Neural crest cell (in vitro differentiated cells): ENCODE results near the gene VRK2. TPM values are rescaled to one million over a fixed set of nuclear protein-coding genes. Genes with fewer than 3 reads are reported as not detected.

Experiments used
- DNase-seq: peaks from one replicate; pipeline ENCODE4 v3.0.0; 2021; ENCODE audit warnings: low read depth, mixed read lengths, low spot score
- H3K27ac Mint-ChIP-seq: one replicate; pipeline ENCODE4 v1.8.0; 2021; ENCODE audit warnings: mild to moderate bottlenecking, mixed read lengths; ENCODE audit not compliant: unreplicated experiment
- H3K27me3 Mint-ChIP-seq: 2 replicates; pipeline ENCODE4 v1.8.0; 2021; ENCODE audit warnings: low read depth, mild to moderate bottlenecking, mixed read lengths
- H3K36me3 Mint-ChIP-seq: 2 replicates; pipeline ENCODE4 v1.8.0; 2021; ENCODE audit warnings: low read depth, mild to moderate bottlenecking, mixed read lengths
- H3K4me1 Mint-ChIP-seq: 2 replicates; pipeline ENCODE4 v1.8.0; 2021; ENCODE audit warnings: mixed read lengths
- H3K4me3 Mint-ChIP-seq: one replicate; pipeline ENCODE4 v1.8.0; 2021; ENCODE audit warnings: mild to moderate bottlenecking, mixed read lengths
- H3K9me3 Mint-ChIP-seq: 2 replicates; pipeline ENCODE4 v1.8.0; 2021; ENCODE audit warnings: mixed read lengths
- total RNA-seq: library from RNA; stranded (reverse); gene quantifications from 2 replicates; pipeline ENCODE4 v1.2.1, GENCODE V29; 2021
- TF ChIP-seq, protein P1 (sequence below): fragments of 200-600 bp; sonication (generic); conservative IDR thresholded peaks from 2 replicates; pipeline ENCODE4 v1.5.0; 2021; ENCODE audit warnings: antibody characterized with exemption, mild to moderate bottlenecking

Gene VRK2
- total RNA-seq, 1 donor from 2014 or later = 21.4 TPM

DNA sequence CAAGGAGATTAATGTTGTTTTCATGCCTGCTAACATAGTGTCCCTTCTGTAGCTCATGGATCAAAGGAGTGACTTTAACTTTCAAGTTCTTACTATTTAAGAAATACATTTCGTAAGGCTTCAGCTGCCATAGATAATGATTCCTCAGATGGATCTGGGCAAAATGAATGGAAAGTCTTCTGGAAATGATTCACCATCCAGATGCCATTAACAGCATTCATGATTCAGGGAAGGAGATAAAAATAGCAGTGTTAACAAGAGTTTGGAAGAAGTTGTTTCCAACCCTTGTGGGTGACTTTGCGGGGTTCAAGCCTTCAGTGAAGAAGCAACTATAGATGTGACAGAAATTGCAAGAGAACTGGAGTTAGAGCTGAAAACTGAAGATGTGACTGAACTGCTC is 17.0 kb downstream of the VRK2 start:
- TF ChIP-seq, protein P1, sequence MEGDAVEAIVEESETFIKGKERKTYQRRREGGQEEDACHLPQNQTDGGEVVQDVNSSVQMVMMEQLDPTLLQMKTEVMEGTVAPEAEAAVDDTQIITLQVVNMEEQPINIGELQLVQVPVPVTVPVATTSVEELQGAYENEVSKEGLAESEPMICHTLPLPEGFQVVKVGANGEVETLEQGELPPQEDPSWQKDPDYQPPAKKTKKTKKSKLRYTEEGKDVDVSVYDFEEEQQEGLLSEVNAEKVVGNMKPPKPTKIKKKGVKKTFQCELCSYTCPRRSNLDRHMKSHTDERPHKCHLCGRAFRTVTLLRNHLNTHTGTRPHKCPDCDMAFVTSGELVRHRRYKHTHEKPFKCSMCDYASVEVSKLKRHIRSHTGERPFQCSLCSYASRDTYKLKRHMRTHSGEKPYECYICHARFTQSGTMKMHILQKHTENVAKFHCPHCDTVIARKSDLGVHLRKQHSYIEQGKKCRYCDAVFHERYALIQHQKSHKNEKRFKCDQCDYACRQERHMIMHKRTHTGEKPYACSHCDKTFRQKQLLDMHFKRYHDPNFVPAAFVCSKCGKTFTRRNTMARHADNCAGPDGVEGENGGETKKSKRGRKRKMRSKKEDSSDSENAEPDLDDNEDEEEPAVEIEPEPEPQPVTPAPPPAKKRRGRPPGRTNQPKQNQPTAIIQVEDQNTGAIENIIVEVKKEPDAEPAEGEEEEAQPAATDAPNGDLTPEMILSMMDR = no peak
- no peaks in the 10 kb centered on the region for H3K27me3 Mint-ChIP-seq
- H3K9me3 Mint-ChIP-seq = no peaks in the 10 kb centered on the region
- H3K4me1 Mint-ChIP-seq = peaks cover 11% of the 10 kb centered on the region
- H3K27ac Mint-ChIP-seq = peak overlapping the region; percentile 37
- H3K36me3 Mint-ChIP-seq = peaks cover 22% of the 10 kb centered on the region
- DNase-seq = no peak
- H3K4me3 Mint-ChIP-seq = no peak overlapping the region

GRCh38 chr2:58064086-58064485 is 17.5 kb downstream of the VRK2 start:
- H3K36me3 Mint-ChIP-seq = peaks cover 23% of the 10 kb centered on the region
- TF ChIP-seq, protein P1 = no peak
- H3K27me3 Mint-ChIP-seq = no peaks in the 10 kb centered on the region
- H3K9me3 Mint-ChIP-seq = no peaks in the 10 kb centered on the region
- peak overlapping the region; percentile 37 for H3K27ac Mint-ChIP-seq
- no peak overlapping the region for H3K4me3 Mint-ChIP-seq
- DNase-seq = no peak
- H3K4me1 Mint-ChIP-seq = peaks cover 8% of the 10 kb centered on the region

DNA sequence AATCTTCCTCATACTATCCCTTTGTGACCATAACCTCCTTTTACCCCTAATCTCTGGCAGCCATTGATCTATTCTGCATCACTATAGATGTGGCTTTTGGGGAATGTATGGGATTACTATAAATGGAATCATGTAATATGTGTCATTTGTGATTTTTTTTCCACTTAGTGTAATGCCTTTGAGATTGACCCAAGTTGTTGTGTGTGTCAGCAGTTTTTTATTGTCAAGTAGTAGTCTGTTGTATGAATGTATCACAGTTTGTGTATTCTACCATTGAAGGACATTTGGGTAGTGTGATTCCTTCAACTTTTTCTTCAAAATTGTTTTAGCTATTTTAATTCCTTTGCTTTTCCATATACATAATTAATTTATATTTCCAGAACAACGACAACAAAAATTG is 18.6 kb downstream of the VRK2 start:
- H3K27ac Mint-ChIP-seq = no peak overlapping the region
- no peaks in the 10 kb centered on the region for H3K9me3 Mint-ChIP-seq
- TF ChIP-seq, protein P1 = no peak
- H3K4me3 Mint-ChIP-seq = no peak overlapping the region
- no peak for DNase-seq
- no peaks in the 10 kb centered on the region for H3K27me3 Mint-ChIP-seq
- peaks cover 20% of the 10 kb centered on the region for H3K36me3 Mint-ChIP-seq
- peaks cover 8% of the 10 kb centered on the region for H3K4me1 Mint-ChIP-seq

DNA sequence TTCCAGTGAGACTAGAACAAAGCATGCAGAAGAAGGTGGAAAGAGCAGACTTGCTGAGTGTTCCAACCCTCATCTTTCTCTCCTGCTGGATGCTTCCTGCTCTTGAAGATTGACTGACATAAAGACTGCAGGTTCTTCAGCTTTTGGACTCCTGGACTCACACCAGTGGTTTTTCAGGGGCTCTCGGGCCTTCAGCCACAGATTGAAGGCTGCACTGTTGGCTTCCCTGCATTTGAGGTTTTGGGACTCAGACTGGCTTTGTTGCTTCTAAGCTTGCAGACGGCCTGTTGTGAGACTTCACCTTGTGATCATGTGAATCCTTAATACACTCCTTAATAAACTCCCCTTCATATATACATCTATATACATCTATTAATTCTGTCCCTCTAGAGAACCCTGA is 20.4 kb downstream of the VRK2 start:
- peaks cover 8% of the 10 kb centered on the region for H3K4me1 Mint-ChIP-seq
- TF ChIP-seq, protein P1 = no peak
- no peaks in the 10 kb centered on the region for H3K27me3 Mint-ChIP-seq
- H3K36me3 Mint-ChIP-seq = peaks cover 27% of the 10 kb centered on the region
- DNase-seq = no peak
- H3K4me3 Mint-ChIP-seq = no peak overlapping the region
- peaks cover 2% of the 10 kb centered on the region for H3K9me3 Mint-ChIP-seq
- no peak overlapping the region for H3K27ac Mint-ChIP-seq

DNA sequence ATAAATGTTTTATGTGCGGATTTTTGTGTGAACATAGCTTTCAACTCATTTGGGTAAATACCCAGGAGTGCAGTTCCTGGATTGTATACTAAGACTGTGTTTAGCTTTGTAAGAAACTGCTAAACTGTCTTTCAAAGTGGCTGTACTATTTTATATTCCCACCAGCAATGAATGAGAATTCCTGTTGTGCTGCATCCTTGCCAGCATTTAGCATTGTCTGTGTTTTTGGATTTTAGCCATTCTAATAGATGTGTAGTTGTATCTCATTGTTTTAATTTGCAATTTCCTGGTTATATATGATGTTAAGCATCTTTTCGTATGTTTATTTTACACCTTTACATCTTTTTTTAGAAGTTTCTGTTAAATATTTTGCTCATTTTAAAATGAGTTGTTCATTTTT is 24.2 kb downstream of the VRK2 start:
- no peak overlapping the region for H3K4me3 Mint-ChIP-seq
- H3K27ac Mint-ChIP-seq = no peak overlapping the region
- no peaks in the 10 kb centered on the region for H3K4me1 Mint-ChIP-seq
- H3K9me3 Mint-ChIP-seq = peaks cover 14% of the 10 kb centered on the region
- DNase-seq = no peak
- TF ChIP-seq, protein P1 = no peak
- H3K27me3 Mint-ChIP-seq = no peaks in the 10 kb centered on the region
- H3K36me3 Mint-ChIP-seq = peaks cover 32% of the 10 kb centered on the region

GRCh38 chr2:58072102-58072501 is 25.5 kb downstream of the VRK2 start:
- TF ChIP-seq, protein P1 = no peak
- no peak for DNase-seq
- Mint-ChIP-seq H3K4me3 (no peak overlapping the region), H3K4me1 (no peaks in the 10 kb centered on the region), H3K27ac (no peak overlapping the region), H3K36me3 (peaks cover 30% of the 10 kb centered on the region), H3K9me3 (peaks cover 14% of the 10 kb centered on the region), H3K27me3 (no peaks in the 10 kb centered on the region)
